Right hindlimb (tissue), 1 donor: ENCODE data around the gene ZNF783.
"Not testable (repeated sequence)": the region's sequence is repeated elsewhere in the genome, so short reads cannot be mapped to it uniquely, and the experiment has no call there.

ENCODE experiments used
- DNase-seq: peaks from one replicate; pipeline ENCODE4 v3.0.0-alpha.2; 2018

The ZNF783 gene

GRCh38 chr7:149241696-149242095 lies 20.3 kb upstream of the ZNF783 start:
- DNase-seq: no peak

- DNase-seq: no peak
Observed at GRCh38 chr7:149245244-149245643, 16.8 kb upstream of the ZNF783 start.

GRCh38 chr7:149245744-149246143 lies 16.3 kb upstream of the ZNF783 start:
- DNase-seq: no peak

GRCh38 chr7:149248777-149249176 lies 13.2 kb upstream of the ZNF783 start:
- no peak for DNase-seq

GRCh38 chr7:149250151-149250550 lies 11.8 kb upstream of the ZNF783 start:
- DNase-seq: not testable (repeated sequence)

- not testable (repeated sequence) for DNase-seq
Observed at GRCh38 chr7:149251518-149251917, 10.5 kb upstream of the ZNF783 start.

GRCh38 chr7:149252378-149252777 lies 9.6 kb upstream of the ZNF783 start:
- no peak for DNase-seq

GRCh38 chr7:149253665-149254064 lies 8.3 kb upstream of the ZNF783 start:
- DNase-seq: no peak

- no peak for DNase-seq
Observed at GRCh38 chr7:149254181-149254858, 7.7 kb upstream of the ZNF783 start.

GRCh38 chr7:149255174-149255573 lies 6.8 kb upstream of the ZNF783 start:
- no peak for DNase-seq

GRCh38 chr7:149256568-149256967 lies 5.4 kb upstream of the ZNF783 start:
- no peak for DNase-seq

GRCh38 chr7:149257146-149257545 lies 4.8 kb upstream of the ZNF783 start:
- no peak for DNase-seq

GRCh38 chr7:149261316-149261828 lies 624 bp upstream of the ZNF783 start:
- no peak for DNase-seq

- DNase-seq: no peak
Observed at GRCh38 chr7:149266451-149266850, 4.5 kb downstream of the ZNF783 start.

- DNase-seq: no peak
Observed at GRCh38 chr7:149267733-149268132, 5.7 kb downstream of the ZNF783 start.

- not testable (repeated sequence) for DNase-seq
Observed at GRCh38 chr7:149274424-149274823, 12.4 kb downstream of the ZNF783 start.

GRCh38 chr7:149277871-149278270 lies 15.9 kb downstream of the ZNF783 start:
- DNase-seq: no peak

- no peak for DNase-seq
Observed at GRCh38 chr7:149278396-149278795, 16.4 kb downstream of the ZNF783 start.

- DNase-seq: no peak
Observed at GRCh38 chr7:149279111-149279743, 17.2 kb downstream of the ZNF783 start.

- DNase-seq: no peak
Observed at GRCh38 chr7:149280151-149280550, 18.2 kb downstream of the ZNF783 start.

GRCh38 chr7:149280661-149281507 lies 18.9 kb downstream of the ZNF783 start:
- no peak for DNase-seq

GRCh38 chr7:149281508-149282330 lies 19.7 kb downstream of the ZNF783 start:
- DNase-seq: no peak

GRCh38 chr7:149282331-149282655 lies 20.3 kb downstream of the ZNF783 start:
- DNase-seq: no peak
